B cell (primary cell): Measurements from ENCODE around the gene NCK1. TPM values are rescaled to one million over a fixed set of nuclear protein-coding genes. Genes with fewer than 3 reads are reported as not detected.
A peak's percentile ranks its signal among the peaks of the same experiment; 100 is the strongest.

ENCODE experiments used
- ATAC-seq: fragments of 200-7000 bp; cut with Tn5 transposase; one replicate; pipeline ENCODE4 v1.10.0; 2021; ENCODE audit warnings: low read depth, mild to moderate bottlenecking, moderate number of reproducible peaks, moderate library complexity
- CTCF ChIA-PET: fragments of 350-600 bp; sonication (Branson Sonifier 250); formaldehyde crosslinking; loops from one replicate; lab custom pipeline; 2021; ENCODE audit warnings: antibody characterized with exemption, inconsistent platforms; lab: Charles Lee
- POLR2A ChIA-PET: fragments of 350-600 bp; sonication (Branson Sonifier 250); formaldehyde crosslinking; loops from one replicate; lab custom pipeline; 2021; ENCODE audit warnings: antibody characterized with exemption; lab: Charles Lee
- DNase-seq: peaks from one replicate; pipeline ENCODE4 v3.0.0; 2013
- H2AFZ ChIP-seq: 2 replicates; pipeline ENCODE4 v1.6.1; 2012; ENCODE audit warnings: mild to moderate bottlenecking, low read depth, low read length; ENCODE audit not compliant: insufficient read depth, poor library complexity, severe bottlenecking
- H3K27ac ChIP-seq, 2 donors: 1 replicate in 1 of 2; 2 replicates in 1 of 2; pipeline ENCODE4 v1.5.1; 2012 to 2013; ENCODE audit warnings: low read length in 2 of 2, mild to moderate bottlenecking in 2 of 2, moderate library complexity in 1 of 2
- H3K27me3 ChIP-seq, 4 experiments: fragments of 200-600 bp in 1 of 4; sonication (generic) in 1 of 4; replicated peaks in 1 of 4; 1 replicate in 2 of 4; 2 replicates in 2 of 4; pipeline versions ENCODE4 v1.6.1 to v1.7.0; 2013 to 2016; ENCODE audit warnings: low read length in 3 of 4, mild to moderate bottlenecking in 2 of 4, mixed read lengths in 1 of 4, moderate library complexity in 1 of 4; ENCODE audit not compliant: insufficient read depth in 4 of 4, control insufficient read depth in 3 of 4; ENCODE audit errors: control extremely low read depth in 1 of 4
- H3K36me3 ChIP-seq, 2 experiments: replicated peaks in 1 of 2; 1 replicate in 1 of 2; 2 replicates in 1 of 2; pipeline versions ENCODE4 v1.6.1 to v1.7.1; 2013; ENCODE audit warnings: low read length in 1 of 2; ENCODE audit not compliant: insufficient read depth in 2 of 2, control insufficient read depth in 1 of 2; ENCODE audit errors: control extremely low read depth in 1 of 2, extremely low read depth in 1 of 2
- H3K4me1 ChIP-seq, 2 donors: fragments of 200-600 bp in 1 of 2; sonication (generic) in 1 of 2; 1 replicate in 1 of 2; 2 replicates in 1 of 2; pipeline versions ENCODE4 v1.5.1 to v1.6.1; 2013 to 2017; ENCODE audit warnings: low read length in 2 of 2; ENCODE audit not compliant: control insufficient read depth in 2 of 2, insufficient read depth in 2 of 2
- H3K4me2 ChIP-seq: replicated peaks from 2 replicates; pipeline ENCODE3; 2012; ENCODE audit warnings: mild to moderate bottlenecking, low read depth, low read length; ENCODE audit not compliant: poor library complexity, severe bottlenecking
- H3K4me3 ChIP-seq, 5 experiments: fragments of 200-600 bp in 1 of 5; sonication (generic) in 1 of 5; 1 replicate in 3 of 5; 2 replicates in 2 of 5; pipeline versions ENCODE4 v1.5.1 to v1.7.0; 2011 to 2016; ENCODE audit warnings: low read length in 4 of 5, mild to moderate bottlenecking in 4 of 5, low read depth in 2 of 5, control low read depth in 1 of 5, moderate library complexity in 1 of 5; ENCODE audit not compliant: insufficient read depth in 1 of 5; ENCODE audit errors: control extremely low read depth in 1 of 5, extremely low read depth in 1 of 5
- H3K79me2 ChIP-seq: fragments of 200-600 bp; sonication (generic); one replicate; pipeline ENCODE4 v1.6.0; 2016; ENCODE audit warnings: low read length; ENCODE audit not compliant: control insufficient read depth, insufficient read depth
- H3K9ac ChIP-seq: fragments of 200-600 bp; sonication (generic); 2 replicates; pipeline ENCODE4 v1.6.1; 2017; ENCODE audit warnings: mild to moderate bottlenecking, low read length, moderate library complexity
- H3K9me3 ChIP-seq, 3 donors: one replicate each; pipeline versions ENCODE4 v1.6.1 to v1.7.1; 2013; ENCODE audit warnings: low read length in 2 of 3; ENCODE audit not compliant: control insufficient read depth in 2 of 3, insufficient read depth in 1 of 3; ENCODE audit errors: control extremely low read depth in 1 of 3
- H4K20me1 ChIP-seq: 2 replicates; pipeline ENCODE4 v1.6.0; 2012; ENCODE audit warnings: mild to moderate bottlenecking, low read length; ENCODE audit not compliant: insufficient read depth, control insufficient read depth, poor library complexity, severe bottlenecking
- H3K27ac Mint-ChIP-seq: one replicate; pipeline ENCODE4 v1.8.0; 2021; ENCODE audit warnings: mixed read lengths
- H3K27me3 Mint-ChIP-seq: one replicate; pipeline ENCODE4 v1.8.0; 2021; ENCODE audit warnings: mixed read lengths
- H3K4me1 Mint-ChIP-seq: one replicate; pipeline ENCODE4 v1.8.0; 2021; ENCODE audit warnings: mixed read lengths
- H3K4me3 Mint-ChIP-seq: one replicate; pipeline ENCODE4 v1.8.0; 2021; ENCODE audit warnings: mixed read lengths
- H3K9me3 Mint-ChIP-seq: one replicate; pipeline ENCODE4 v1.8.0; 2022; ENCODE audit warnings: mixed read lengths; ENCODE audit not compliant: insufficient read depth
- CTCF ChIP-seq: fragments of 200-600 bp; IDR thresholded peaks from one replicate; pipeline ENCODE4 v1.8.0; 2022; ENCODE audit warnings: antibody characterized with exemption, mild to moderate bottlenecking
- EZH2 ChIP-seq: IDR thresholded peaks from 2 replicates; pipeline ENCODE4 v1.6.1; 2012; ENCODE audit warnings: borderline replicate concordance, low read depth, mild to moderate bottlenecking, moderate library complexity, low read length; ENCODE audit not compliant: insufficient read depth, poor library complexity, severe bottlenecking
- WGBS: methylation state at CpG from one replicate; pipeline ENCODE4 v1.1.5; 2013; ENCODE audit warnings: missing lambda C conversion rate; ENCODE audit not compliant: insufficient coverage; 5-methylcytosine and 5-hydroxymethylcytosine counted together
- intact Hi-C: fragments of 100-400 bp; cut with micrococcal nuclease; formaldehyde crosslinking; loops from one replicate; pipeline ENCODE4 v1.10.0; 2022
- polyA plus RNA-seq: library from polyadenylated mRNA; depleted of rRNA; stranded (reverse); fragments of >200 nt; gene quantifications from 2 replicates; pipeline ENCODE4 v1.2.3, GENCODE V29; 2012
- total RNA-seq, 2 donors: library from RNA; stranded (reverse); fragments of 120-200 nt in 1 of 2; gene quantifications; 1 replicate in 1 of 2; 2 replicates in 1 of 2; pipeline versions ENCODE4 v1.2.3 to v1.2.4, GENCODE V29; 2013 to 2022

The NCK1 gene
- total and polyA plus RNA-seq, 2 donors (not counting 1 experiment from before 2014, with no cell fraction given): 12.6 to 32.4 TPM

GRCh38 chr3:136932523-136932922 lies 70.5 kb downstream of the NCK1 start:
- ChIA-PET POLR2A (no interaction called here), CTCF (no interaction called here)
- peak; percentile 15 for DNase-seq
- intact Hi-C loops: no loop called here
- Histone ChIP-seq H3K27me3 (no peaks in the 10 kb centered on the region), H3K27ac (peak overlapping the region in 1 of 2 donors; percentile 75), H3K4me2 (peak overlapping the region; percentile 43), H2AFZ (no peak overlapping the region), H3K79me2 (peaks cover 48% of the 10 kb centered on the region), H3K9ac (peak overlapping the region; percentile 29), H3K9me3 (peaks cover 0 to 4% (median 0%) of the 10 kb centered on the region in 3 donors), H3K4me1 (peaks cover 18 to 28% of the 10 kb centered on the region in 2 donors), H3K4me3 (no peak overlapping the region), H4K20me1 (no peaks in the 10 kb centered on the region), H3K36me3 (peaks cover 0 to 17% of the 10 kb centered on the region in 2 experiments)
- Mint-ChIP-seq H3K27me3 (no peaks in the 10 kb centered on the region), H3K27ac (peak overlapping the region; percentile 53), H3K4me3 (peak overlapping the region; percentile 13), H3K4me1 (peaks cover 46% of the 10 kb centered on the region), H3K9me3 (peaks cover 10% of the 10 kb centered on the region)
- ATAC-seq: peak; percentile 39
- TF ChIP-seq EZH2 (no peak), CTCF (no peak)
- WGBS: no CpG with 5 or more reads among the region's 1 CpG

- Mint-ChIP-seq H3K27me3 (no peaks in the 10 kb centered on the region), H3K9me3 (peaks cover 12% of the 10 kb centered on the region), H3K4me3 (peak overlapping the region; percentile 13), H3K27ac (peak overlapping the region; percentile 79), H3K4me1 (peaks cover 47% of the 10 kb centered on the region)
- Histone ChIP-seq H3K9ac (peak overlapping the region; percentile 29), H4K20me1 (no peaks in the 10 kb centered on the region), H3K4me3 (no peak overlapping the region), H3K9me3 (peaks cover 0 to 4% (median 0%) of the 10 kb centered on the region in 3 donors), H2AFZ (no peak overlapping the region), H3K36me3 (peaks cover 0 to 12% of the 10 kb centered on the region in 2 experiments), H3K27ac (peak overlapping the region in 1 of 2 donors; percentile 75), H3K79me2 (peaks cover 50% of the 10 kb centered on the region), H3K27me3 (no peaks in the 10 kb centered on the region), H3K4me1 (peaks cover 18 to 29% of the 10 kb centered on the region in 2 donors), H3K4me2 (peak overlapping the region; percentile 43)
- ChIA-PET POLR2A (interaction anchor here (0.7 kb wide), 1 partner anchor 169 kb away, joined by 3 read pairs; no protein-coding TSS in a partner anchor), CTCF (no interaction called here)
- no CpG with 5 or more reads among the region's 1 CpG for WGBS
- no peak for DNase-seq
- peak; percentile 17 for ATAC-seq
- intact Hi-C loops: no loop called here
- TF ChIP-seq EZH2 (no peak), CTCF (no peak)
These were observed 71.2 kb downstream of the NCK1 start for GRCh38 chr3:136932978-136933772.
